OCI-LY3 (cell line): ENCODE data around the gene HOXD1.

Experiments
- EZH2phosphoT487 ChIP-seq: fragments of 200-600 bp; shearing (Covaris generic); IDR thresholded peaks from 2 replicates; pipeline ENCODE4 v1.6.1; 2018; ENCODE audit warnings: antibody characterized with exemption, mixed run types, low read depth
- TF ChIP-seq, protein P1 (sequence below): fragments of 200-600, 300-600 bp; sonication (generic); IDR thresholded peaks from 2 replicates; pipeline ENCODE4 v1.5.1; 2014; ENCODE audit warnings: antibody characterized with exemption, low read length, low read depth

DNA sequence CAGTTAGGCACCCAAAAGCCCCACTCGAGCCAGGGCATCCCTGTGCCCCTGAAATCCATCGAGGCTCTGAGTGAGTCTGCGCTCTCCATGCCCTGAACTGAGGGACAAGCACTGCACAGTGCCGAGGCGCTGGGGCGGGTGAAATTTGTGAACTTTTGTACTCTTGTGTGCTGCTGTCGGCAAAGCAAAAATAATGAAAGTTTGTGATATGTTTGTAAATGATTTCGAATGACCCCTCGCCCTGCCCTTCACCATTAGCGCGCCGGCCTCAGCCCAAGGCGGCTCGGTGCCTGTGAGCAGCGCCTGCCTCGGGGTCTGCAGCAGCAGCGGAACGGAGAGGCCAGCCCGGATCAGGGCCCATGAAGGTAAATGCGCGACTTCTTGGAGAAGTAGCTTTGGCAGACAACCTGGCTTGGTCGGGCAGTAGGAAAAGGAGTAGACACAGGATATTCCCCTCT, 39.0 kb upstream of the HOXD1 start:
- TF ChIP-seq EZH2phosphoT487: no peak
- TF ChIP-seq, protein P1, sequence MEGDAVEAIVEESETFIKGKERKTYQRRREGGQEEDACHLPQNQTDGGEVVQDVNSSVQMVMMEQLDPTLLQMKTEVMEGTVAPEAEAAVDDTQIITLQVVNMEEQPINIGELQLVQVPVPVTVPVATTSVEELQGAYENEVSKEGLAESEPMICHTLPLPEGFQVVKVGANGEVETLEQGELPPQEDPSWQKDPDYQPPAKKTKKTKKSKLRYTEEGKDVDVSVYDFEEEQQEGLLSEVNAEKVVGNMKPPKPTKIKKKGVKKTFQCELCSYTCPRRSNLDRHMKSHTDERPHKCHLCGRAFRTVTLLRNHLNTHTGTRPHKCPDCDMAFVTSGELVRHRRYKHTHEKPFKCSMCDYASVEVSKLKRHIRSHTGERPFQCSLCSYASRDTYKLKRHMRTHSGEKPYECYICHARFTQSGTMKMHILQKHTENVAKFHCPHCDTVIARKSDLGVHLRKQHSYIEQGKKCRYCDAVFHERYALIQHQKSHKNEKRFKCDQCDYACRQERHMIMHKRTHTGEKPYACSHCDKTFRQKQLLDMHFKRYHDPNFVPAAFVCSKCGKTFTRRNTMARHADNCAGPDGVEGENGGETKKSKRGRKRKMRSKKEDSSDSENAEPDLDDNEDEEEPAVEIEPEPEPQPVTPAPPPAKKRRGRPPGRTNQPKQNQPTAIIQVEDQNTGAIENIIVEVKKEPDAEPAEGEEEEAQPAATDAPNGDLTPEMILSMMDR: no peak
